ENCODE results near the gene CEP135.
"Not testable (repeated sequence)": the region's sequence is repeated elsewhere in the genome, so short reads cannot be mapped to it uniquely, and the experiment has no call there.

CEP135 gene

GRCh38 chr4:56028165-56028564 lies 79.4 kb downstream of the CEP135 start:
- DNase-seq (ENCODE audit: low read depth in 2 of 2): no peak

DNA sequence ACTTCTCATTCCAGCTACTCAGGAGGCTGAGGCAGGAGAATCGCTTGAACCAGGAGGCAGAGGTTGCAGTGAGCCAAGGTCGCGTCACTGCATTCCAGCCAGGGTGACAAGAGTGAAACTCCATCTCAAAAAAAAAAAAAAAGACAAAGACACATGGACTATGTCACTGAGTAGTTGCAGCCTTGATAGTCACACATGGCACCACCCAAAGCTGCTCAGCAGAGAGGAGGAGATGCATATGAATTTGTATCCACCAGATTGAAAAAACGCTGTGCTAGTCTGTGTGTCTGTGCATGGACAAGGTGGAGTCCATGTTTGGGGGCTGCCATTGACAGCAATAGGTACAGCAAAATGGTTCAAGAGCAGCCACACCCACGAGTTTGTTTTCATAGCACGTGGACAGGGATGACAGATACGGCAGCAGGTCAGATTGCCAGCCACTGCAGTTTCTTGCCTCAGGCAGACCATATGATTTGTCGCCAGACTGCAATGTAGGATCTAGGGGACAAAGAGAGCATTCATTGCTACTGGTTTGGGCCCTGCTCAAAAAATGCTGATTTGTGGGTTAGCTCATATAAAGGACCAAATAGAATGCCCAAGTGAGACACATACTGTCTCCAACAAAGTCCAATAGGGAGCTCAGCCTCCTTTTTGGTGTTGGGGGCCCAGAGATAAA lies 89.9 kb downstream of the CEP135 start:
- DNase-seq (ENCODE audit: low read depth in 2 of 2): no peak

DNA sequence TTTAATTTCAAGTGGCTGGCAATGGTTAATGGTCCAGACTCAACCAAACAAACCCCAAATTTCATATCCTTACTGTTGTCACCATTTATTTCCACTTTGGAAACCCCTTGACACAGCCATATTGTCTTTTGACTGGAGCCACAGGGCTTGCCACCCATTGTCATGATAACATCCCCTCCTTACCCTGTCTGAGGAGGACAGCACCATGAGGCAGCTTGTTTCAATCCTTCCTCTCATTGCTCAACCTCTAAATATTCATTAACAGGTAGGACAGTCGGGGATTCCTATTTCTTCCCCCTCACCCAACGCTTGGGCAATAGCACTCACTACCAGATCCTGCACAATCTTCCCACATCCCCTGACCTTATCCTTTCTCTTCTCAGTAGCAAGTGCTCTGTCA lies 92.1 kb downstream of the CEP135 start:
- DNase-seq (ENCODE audit: low read depth in 2 of 2): no peak

- no peak for DNase-seq (ENCODE audit: low read depth in 2 of 2)
Measured at GRCh38 chr4:56042225-56042624, 93.5 kb downstream of the CEP135 start.

GRCh38 chr4:56048383-56048701 lies 99.6 kb downstream of the CEP135 start:
- DNase-seq (ENCODE audit: low read depth in 2 of 2): no peak

DNA sequence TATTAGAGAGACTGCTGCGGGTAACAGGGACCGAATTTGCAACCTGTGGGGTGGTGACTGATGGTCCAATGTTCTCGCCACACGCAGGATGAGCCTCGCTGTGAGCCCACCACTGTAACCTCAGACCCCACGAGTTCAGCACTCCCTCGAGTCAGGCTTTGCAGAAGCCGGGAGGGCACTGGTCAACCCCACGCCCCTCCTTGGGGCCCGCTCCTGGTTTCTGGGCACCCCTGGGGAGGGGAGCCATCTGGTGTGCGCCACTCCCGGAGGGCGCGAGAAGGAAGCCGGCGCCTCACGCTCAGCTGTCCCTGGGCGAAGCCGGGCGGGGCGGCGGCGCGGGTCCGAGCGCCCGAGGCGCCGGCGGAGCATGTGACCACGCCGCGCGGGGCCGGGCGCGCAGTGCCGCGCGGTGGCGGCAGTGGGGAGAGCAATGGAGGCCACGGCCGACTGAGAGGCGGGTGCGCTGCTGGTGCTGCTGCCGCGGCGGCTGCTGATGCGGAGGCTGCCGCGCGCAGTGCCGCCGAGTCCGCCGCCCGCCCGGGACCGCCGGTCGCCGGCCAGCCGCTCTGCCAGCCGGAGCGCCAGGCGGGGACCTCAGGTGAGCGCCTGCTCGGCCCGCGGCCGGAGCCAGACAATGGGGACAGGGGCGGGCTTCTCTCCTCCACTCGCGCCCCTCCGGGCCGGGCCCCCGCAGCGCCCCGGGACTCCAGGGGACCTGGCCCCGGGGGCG lies 100.1 kb downstream of the CEP135 start:
- DNase-seq (ENCODE audit: low read depth in 2 of 2): no peak

- DNase-seq (ENCODE audit: low read depth in 2 of 2): no peak
Measured at GRCh38 chr4:56050625-56051024, 101.9 kb downstream of the CEP135 start.

- no peak for DNase-seq (ENCODE audit: low read depth in 2 of 2)
Measured at GRCh38 chr4:56051029-56051709, 102.4 kb downstream of the CEP135 start.

DNA sequence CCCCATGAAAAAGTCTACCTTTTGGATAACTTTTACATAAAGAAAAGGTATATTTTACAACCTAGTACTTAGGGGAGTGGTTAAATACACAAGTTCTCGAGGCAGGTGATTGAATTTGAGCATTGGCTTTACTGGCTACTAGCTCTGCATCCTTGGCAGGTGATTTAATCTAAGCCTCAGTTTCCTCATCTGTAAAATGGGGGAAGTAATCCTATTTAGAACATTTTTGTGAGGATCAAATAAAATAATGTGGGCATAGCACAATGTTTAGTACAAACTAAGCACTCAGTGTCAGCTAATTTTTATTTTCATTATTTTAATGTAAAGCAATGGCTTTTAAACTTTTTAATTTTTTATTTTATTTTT lies 102.9 kb downstream of the CEP135 start:
- no peak for DNase-seq (ENCODE audit: low read depth in 2 of 2)

- DNase-seq (ENCODE audit: low read depth in 2 of 2): no peak
Measured at GRCh38 chr4:56052481-56052880, 103.7 kb downstream of the CEP135 start.

DNA sequence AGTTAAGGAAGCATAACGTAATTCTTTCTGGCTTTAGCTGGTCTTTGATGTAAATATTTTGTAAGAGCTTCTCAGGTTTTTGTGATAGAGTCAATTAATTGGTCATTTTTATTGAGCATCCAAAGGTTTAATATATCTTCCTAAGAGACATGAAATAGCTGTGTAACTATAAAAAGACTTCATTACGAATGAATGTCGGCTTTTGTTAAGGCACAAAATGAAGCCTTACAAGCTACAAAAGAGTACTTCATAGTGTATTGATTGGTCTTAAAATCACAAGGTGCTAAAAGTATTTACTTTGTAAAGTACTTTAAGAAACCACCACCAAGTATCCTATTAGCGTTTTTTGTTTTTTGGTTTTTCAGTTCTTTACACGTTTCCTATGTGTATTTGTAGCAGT lies 104.2 kb downstream of the CEP135 start:
- no peak for DNase-seq (ENCODE audit: low read depth in 2 of 2)

DNA sequence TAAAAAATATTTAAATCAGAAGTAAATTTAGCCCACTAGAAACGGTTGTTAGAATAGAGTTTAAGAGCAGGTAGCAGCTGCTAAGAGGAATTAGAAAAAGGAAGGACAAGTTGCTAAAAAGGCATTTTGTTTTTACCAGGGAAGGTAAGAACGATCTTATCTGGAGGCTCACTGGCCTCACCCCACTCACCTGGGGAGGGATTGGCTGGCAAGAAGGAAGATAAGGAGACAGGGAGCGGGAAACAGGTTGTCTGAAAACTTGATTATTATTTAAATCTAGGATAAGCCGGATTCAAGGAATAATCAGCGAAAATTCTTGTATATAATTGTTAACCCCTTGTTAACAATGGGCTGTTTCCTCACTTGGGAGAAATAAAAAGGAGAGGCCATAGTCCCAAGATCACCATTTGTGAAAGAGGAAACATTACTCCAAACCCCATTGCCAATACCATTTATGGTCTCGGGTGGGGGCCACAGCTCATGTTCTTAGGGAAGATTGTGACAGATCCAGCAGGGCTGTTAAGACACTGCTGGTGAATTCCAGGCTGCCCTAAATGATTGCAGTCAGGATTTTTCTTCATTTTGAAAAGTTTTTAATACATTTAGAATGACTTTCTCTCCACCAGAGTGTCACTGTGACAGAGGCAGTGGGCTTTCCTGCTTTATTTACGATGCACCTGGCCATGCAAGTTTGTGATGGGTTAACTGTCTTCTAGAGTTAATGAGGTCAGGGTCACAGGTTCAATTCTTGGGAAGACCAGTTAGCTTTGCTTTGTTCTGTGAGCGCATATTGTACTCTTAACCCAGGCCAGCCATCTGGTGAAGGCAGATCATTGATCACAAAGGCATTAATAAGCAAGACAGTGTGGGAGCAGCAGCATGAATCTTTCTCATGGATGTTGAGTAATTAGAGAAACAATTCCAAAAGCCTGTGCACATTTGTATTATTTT lies 106.6 kb downstream of the CEP135 start:
- no peak for DNase-seq (ENCODE audit: low read depth in 2 of 2)

GRCh38 chr4:56055991-56056390 lies 107.2 kb downstream of the CEP135 start:
- no peak for DNase-seq (ENCODE audit: low read depth in 2 of 2)

DNA sequence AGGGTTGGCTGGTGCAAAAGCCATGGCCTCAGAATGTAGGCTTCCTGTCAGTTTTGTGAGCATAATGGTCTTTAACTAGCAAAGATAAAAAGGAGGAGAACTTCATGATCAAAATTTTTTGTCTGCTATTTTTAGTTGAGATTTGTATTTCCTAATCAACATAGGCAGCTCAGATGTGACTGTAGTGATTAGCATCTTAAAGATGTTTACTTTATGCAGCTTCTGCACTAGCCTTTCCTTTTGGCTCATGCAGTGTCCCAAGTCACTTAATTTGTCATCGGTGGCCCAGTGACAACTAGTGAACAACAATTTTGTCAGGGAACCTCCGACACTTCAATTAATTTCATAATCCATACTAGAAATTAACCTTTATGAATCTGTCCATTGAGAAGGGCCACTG lies 109.8 kb downstream of the CEP135 start:
- no peak for DNase-seq (ENCODE audit: low read depth in 2 of 2)

DNA sequence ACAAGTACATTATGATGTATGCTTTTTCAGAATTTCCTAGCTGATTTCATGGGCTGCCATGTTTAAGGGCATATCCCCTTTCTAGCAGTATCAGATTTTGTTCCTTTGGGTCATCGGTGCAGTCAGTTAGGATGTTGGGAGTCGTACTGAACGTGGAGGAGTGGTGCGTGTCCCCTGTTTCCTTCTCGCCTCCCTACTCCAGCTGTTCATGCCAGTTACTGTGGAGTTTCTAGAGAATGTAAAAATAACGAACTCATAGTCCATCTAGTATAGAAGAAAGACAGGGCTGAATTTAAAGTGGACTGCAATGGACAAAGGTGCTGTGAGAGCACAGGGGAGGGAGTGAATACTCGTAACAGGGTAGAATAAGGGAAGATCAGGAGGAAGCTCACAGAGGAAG lies 111.3 kb downstream of the CEP135 start:
- no peak for DNase-seq (ENCODE audit: low read depth in 2 of 2)

DNA sequence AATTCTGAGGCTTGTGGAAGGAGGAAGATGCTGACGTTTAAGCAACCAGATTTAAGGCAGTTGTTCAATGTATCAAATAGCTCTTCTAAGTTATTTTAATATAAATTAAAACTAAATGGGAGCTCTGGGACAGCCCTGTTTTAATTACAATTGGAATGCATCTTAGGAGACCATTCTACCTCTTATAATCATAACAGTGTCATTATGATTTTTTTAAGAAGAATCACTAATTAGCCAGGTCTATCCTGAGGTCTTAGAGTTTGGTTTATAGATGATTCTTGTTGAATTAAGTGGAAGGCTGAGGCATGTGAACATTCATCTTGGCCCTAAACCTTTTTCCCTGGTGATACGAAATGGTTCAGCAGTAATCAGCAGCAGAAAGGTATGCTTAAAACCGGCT lies 113.4 kb downstream of the CEP135 start:
- no peak for DNase-seq (ENCODE audit: low read depth in 2 of 2)

GRCh38 chr4:56062526-56063145 lies 113.9 kb downstream of the CEP135 start:
- DNase-seq (ENCODE audit: low read depth in 2 of 2): no peak

DNA sequence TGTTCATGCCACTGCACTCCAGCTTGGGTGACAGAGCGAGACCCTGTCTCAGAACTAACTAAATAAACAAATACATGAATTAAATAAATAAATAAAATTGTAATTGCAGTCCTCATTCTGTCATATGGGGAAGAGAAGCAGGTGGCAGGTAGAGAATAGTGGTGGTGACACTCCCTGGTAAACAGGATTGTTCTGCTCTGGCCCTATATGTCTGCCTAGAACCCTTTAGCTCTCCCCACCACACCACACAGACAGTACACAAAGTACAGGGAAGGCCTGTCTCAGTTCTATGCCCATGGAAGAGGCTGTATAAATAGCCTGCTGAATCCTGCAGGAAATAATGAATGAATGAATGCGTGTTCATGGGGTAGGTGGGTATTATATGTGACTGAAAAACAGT lies 117.7 kb downstream of the CEP135 start:
- no peak for DNase-seq (ENCODE audit: low read depth in 2 of 2)

DNA sequence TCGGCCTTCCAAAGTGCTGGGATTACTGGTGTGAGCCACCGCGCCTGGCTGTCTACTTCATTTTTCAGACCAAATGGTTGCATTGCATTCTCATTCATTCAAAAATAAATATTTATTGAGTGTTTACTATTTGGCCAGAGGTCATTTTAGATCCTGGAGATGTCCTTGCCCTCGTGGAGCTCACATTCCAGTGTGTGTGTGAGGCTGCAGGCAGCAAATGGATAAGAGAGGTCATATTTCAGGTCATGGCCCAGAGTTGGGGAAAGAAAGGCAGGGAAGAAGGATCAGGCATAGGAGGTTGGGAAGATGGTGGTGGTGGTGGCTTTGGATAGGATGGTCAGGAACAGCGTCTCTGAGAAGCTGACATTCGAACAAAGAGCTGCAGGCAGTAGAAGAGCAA lies 119.1 kb downstream of the CEP135 start:
- DNase-seq (ENCODE audit: low read depth in 2 of 2): no peak

GRCh38 chr4:56072730-56073129 lies 124.0 kb downstream of the CEP135 start:
- not testable (repeated sequence) for DNase-seq (ENCODE audit: low read depth in 2 of 2)

GRCh38 chr4:56077676-56078075 lies 128.9 kb downstream of the CEP135 start:
- no peak for DNase-seq (ENCODE audit: low read depth in 2 of 2)

- no peak for DNase-seq (ENCODE audit: low read depth in 2 of 2)
Measured at GRCh38 chr4:56078866-56079265, 130.1 kb downstream of the CEP135 start.
